ENCODE results near the gene PERM1.

PERM1 gene

DNA sequence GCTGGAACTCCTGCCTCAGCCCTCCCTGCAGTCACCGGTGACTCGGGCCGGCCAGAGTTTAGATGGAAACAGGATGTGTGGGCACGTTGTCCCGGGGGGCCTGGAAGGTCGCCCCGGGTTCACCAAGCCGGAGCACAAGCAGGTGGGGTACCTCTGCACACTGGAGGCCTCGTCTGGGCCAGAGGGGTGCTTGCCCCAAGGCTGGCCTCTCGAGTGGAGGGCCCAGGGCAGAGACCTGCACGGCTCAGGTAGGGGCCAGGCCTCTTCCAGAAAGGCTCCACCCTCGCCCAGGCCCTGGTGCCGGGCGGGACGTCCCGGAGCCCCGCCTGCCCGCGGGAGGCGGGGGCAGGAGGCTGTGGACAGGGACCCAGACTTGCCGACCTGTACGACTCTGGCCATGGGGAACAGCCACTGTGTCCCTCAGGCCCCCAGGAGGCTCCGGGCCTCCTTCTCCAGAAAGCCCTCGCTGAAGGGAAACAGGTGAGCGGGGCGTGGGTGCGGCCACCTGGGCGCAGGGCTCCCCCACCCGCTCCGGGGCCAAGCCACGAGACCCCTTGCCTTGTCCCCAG is 15.7 kb downstream of the PERM1 start, which contains the start of gene PLEKHN1:
Gene PLEKHN1, plus strand, starts transcription at position 348 of the 569 bp plus-strand sequence. Its CDS starts 50 bp downstream, at position 398.
- TF ChIP-seq, protein P1, sequence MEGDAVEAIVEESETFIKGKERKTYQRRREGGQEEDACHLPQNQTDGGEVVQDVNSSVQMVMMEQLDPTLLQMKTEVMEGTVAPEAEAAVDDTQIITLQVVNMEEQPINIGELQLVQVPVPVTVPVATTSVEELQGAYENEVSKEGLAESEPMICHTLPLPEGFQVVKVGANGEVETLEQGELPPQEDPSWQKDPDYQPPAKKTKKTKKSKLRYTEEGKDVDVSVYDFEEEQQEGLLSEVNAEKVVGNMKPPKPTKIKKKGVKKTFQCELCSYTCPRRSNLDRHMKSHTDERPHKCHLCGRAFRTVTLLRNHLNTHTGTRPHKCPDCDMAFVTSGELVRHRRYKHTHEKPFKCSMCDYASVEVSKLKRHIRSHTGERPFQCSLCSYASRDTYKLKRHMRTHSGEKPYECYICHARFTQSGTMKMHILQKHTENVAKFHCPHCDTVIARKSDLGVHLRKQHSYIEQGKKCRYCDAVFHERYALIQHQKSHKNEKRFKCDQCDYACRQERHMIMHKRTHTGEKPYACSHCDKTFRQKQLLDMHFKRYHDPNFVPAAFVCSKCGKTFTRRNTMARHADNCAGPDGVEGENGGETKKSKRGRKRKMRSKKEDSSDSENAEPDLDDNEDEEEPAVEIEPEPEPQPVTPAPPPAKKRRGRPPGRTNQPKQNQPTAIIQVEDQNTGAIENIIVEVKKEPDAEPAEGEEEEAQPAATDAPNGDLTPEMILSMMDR (IDR thresholded peaks at IDR 0.05; ENCODE audit: extremely low read depth, missing control alignments) = no peak
- peak; percentile 84 for DNase-seq (ENCODE audit: low spot score)

- no peak for DNase-seq (ENCODE audit: low spot score)
- TF ChIP-seq, protein P1 (IDR thresholded peaks at IDR 0.05; ENCODE audit: extremely low read depth, missing control alignments) = no peak
Measured at GRCh38 chr1:965526-966134, 16.3 kb downstream of the PERM1 start.

DNA sequence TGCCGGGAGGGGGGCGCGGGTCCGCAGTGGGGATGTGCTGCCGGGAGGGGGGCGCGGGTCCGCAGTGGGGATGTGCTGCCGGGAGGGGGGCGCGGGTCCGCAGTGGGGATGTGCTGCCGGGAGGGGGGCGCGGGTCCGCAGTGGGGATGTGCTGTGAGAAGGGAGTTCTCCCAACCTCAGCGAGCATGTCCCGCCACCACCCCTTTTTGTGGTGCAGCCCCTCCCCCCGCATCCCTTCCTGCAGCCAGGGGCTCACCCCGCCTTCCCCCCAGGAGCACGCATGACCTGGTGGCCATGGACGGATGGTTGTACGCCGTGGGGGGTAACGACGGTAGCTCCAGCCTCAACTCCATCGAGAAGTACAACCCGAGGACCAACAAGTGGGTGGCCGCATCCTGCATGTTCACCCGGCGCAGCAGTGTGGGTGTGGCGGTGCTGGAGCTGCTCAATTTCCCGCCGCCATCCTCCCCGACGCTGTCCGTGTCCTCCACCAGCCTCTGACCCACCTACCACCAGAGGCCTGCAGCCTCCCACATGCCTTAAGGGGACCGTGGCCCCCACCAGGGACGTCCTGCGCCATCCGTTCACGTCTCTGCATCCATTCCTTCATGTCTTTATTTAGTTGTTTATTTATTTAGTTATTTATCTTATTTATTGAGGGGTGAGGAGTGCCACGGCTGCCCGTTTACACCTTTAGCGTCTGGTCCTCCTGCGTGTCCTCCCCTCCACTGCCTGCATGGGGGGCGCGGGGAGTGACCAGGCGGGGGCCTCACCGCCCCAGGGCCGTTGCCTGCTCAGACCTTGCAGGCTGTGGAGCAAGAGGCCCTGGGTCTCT is 17.0 kb downstream of the PERM1 start:
- TF ChIP-seq, protein P1 (IDR thresholded peaks at IDR 0.05; ENCODE audit: extremely low read depth, missing control alignments) = no peak

GRCh38 chr1:963746-964525 is 18.0 kb downstream of the PERM1 start:
- no peak for DNase-seq (ENCODE audit: low spot score)
- TF ChIP-seq, protein P1 (IDR thresholded peaks at IDR 0.05; ENCODE audit: extremely low read depth, missing control alignments) = no peak

More for the DNA sequence above, 17.0 kb downstream of the PERM1 start:
- no peak for DNase-seq (ENCODE audit: low spot score)

- TF ChIP-seq, protein P1 (IDR thresholded peaks at IDR 0.05; ENCODE audit: extremely low read depth, missing control alignments) = no peak
- DNase-seq (ENCODE audit: low spot score) = no peak
Measured at GRCh38 chr1:963301-963651, 18.6 kb downstream of the PERM1 start.

DNA sequence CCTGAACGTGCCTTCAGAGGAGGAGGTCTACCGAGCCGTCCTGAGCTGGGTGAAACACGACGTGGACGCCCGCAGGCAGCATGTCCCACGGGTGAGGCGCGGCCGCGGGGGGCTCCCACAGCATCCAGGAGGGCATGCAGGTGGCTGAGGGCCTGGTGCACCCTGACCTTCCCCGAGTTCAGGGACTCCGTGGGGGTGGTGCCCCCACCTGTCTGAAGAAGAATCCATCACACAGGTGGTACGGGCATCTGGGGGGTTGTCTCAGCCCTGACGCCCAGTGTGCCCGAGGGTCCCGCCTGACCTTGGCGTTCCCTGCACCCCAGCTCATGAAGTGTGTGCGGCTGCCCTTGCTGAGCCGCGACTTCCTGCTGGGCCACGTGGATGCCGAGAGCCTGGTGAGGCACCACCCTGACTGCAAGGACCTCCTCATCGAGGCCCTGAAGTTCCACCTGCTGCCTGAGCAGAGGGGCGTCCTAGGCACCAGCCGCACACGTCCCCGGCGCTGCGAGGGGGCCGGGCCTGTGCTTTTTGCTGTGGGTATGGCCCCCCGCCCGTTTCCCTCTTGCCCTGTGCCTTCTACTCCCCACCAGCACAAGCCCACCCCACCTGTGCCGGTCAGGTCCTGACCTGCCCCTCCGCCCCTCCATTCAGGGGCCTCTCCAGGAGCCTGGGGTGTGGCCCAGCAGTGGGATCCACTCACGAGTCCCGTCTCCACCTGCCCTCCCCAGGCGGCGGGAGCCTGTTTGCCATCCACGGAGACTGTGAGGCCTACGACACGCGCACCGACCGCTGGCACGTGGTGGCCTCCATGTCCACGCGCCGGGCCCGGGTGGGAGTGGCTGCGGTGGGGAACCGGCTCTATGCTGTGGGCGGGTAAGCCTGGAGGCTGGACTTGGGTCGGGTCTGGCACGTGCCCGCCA is 19.3 kb downstream of the PERM1 start:
- no peak for DNase-seq (ENCODE audit: low spot score)
- TF ChIP-seq, protein P1 (IDR thresholded peaks at IDR 0.05; ENCODE audit: extremely low read depth, missing control alignments) = no peak
